H1 (cell line): Measurements from ENCODE around the gene PPFIBP2. TPM values are rescaled to one million over a fixed set of nuclear protein-coding genes. Genes with fewer than 3 reads are reported as not detected.

Experiments
- CTCF ChIA-PET: fragments of 300-600 bp; sonication (Branson Sonifier 250); formaldehyde crosslinking; loops from one replicate; lab custom pipeline; 2021; ENCODE audit not compliant: partially characterized antibody; lab: Charles Lee
- POLR2A ChIA-PET: fragments of 300-600 bp; sonication (Branson Sonifier 250); formaldehyde crosslinking; loops from one replicate; lab custom pipeline; 2021; ENCODE audit warnings: inconsistent platforms; ENCODE audit not compliant: partially characterized antibody; lab: Charles Lee
- DNase-seq, 2 experiments: peaks; one replicate each; pipeline versions ENCODE4 v3.0.0 to v3.0.0-alpha.2; 2010 to 2022; ENCODE audit warnings: low spot score in 2 of 2, low read depth in 1 of 2, mixed read lengths in 1 of 2
- FAIRE-seq: peaks from 2 replicates; lab custom pipeline; 2011; peaks lifted over from hg19 to GRCh38; lab: Jason Lieb, UNC
- H2AFZ ChIP-seq: 2 replicates; pipeline ENCODE4 v1.8.1; 2012; ENCODE audit warnings: low read length, inconsistent platforms
- H2AK5ac ChIP-seq: 2 replicates; pipeline ENCODE4 v1.6.1; 2013; ENCODE audit warnings: low read depth, low read length
- H2BK120ac ChIP-seq: replicated peaks from 2 replicates; pipeline ENCODE3; 2013; ENCODE audit warnings: low read depth, low read length, inconsistent platforms
- H2BK12ac ChIP-seq: 2 replicates; pipeline ENCODE4 v1.6.1; 2013; ENCODE audit warnings: low read depth, low read length
- H2BK15ac ChIP-seq: 2 replicates; pipeline ENCODE4 v1.6.1; 2013; ENCODE audit warnings: low read length
- H2BK20ac ChIP-seq: 2 replicates; pipeline ENCODE4 v1.6.1; 2013; ENCODE audit warnings: low read length
- H2BK5ac ChIP-seq: 2 replicates; pipeline ENCODE4 v1.6.1; 2013; ENCODE audit warnings: low read depth, low read length
- H3K14ac ChIP-seq: 2 replicates; pipeline ENCODE4 v1.6.1; 2013; ENCODE audit warnings: inconsistent platforms; ENCODE audit not compliant: insufficient read length
- H3K18ac ChIP-seq: 2 replicates; pipeline ENCODE4 v1.6.1; 2013; ENCODE audit warnings: low read length; ENCODE audit errors: extremely low read depth
- H3K23ac ChIP-seq: 2 replicates; pipeline ENCODE4 v1.6.1; 2013; ENCODE audit warnings: inconsistent platforms; ENCODE audit not compliant: insufficient read length
- H3K23me2 ChIP-seq: 2 replicates; pipeline ENCODE4 v1.6.1; 2013; ENCODE audit warnings: low read depth, low read length
- H3K27ac ChIP-seq: 2 replicates; pipeline ENCODE4 v1.6.1; 2011; ENCODE audit warnings: low read depth, low read length, inconsistent platforms
- H3K27me3 ChIP-seq, 4 experiments: replicated peaks in 1 of 4; 1 replicate in 1 of 4; 2 replicates in 3 of 4; pipeline versions ENCODE4 v1.6.1 to v1.8.1; 2011 to 2013; ENCODE audit warnings: low read length in 3 of 4, mild to moderate bottlenecking in 3 of 4, inconsistent platforms in 2 of 4, mixed read lengths in 2 of 4, moderate library complexity in 1 of 4; ENCODE audit not compliant: control insufficient read depth in 3 of 4, insufficient read depth in 3 of 4; ENCODE audit errors: extremely low read depth in 1 of 4
- H3K36me3 ChIP-seq, 4 experiments: 2 replicates each; pipeline versions ENCODE4 v1.6.1 to v1.8.1; 2011 to 2013; ENCODE audit warnings: mild to moderate bottlenecking in 4 of 4, low read length in 3 of 4, moderate library complexity in 2 of 4, control low read depth in 1 of 4, inconsistent platforms in 1 of 4; ENCODE audit not compliant: insufficient read depth in 4 of 4, control insufficient read depth in 2 of 4
- H3K4ac ChIP-seq: replicated peaks from 2 replicates; pipeline ENCODE3; 2013; ENCODE audit warnings: low read length, low read depth, mixed read lengths, inconsistent platforms; ENCODE audit not compliant: insufficient read length
- H3K4me1 ChIP-seq, 4 experiments: replicated peaks in 1 of 4; 1 replicate in 1 of 4; 2 replicates in 3 of 4; pipeline versions ENCODE4 v1.6.1 to v1.8.1; 2011 to 2013; ENCODE audit warnings: low read length in 3 of 4, inconsistent platforms in 2 of 4, mixed read lengths in 1 of 4; ENCODE audit not compliant: insufficient read depth in 4 of 4, control insufficient read depth in 3 of 4
- H3K4me2 ChIP-seq, 2 experiments: 2 replicates each; pipeline versions ENCODE4 v1.6.1 to v1.8.1; 2011 to 2013; ENCODE audit warnings: low read depth in 2 of 2, low read length in 2 of 2, control low read depth in 1 of 2, inconsistent platforms in 1 of 2, mild to moderate bottlenecking in 1 of 2; ENCODE audit not compliant: insufficient read depth in 1 of 2
- H3K4me3 ChIP-seq, 4 experiments: fragments of 200-600, 300-600 bp in 1 of 4; sonication (generic), shearing (Covaris generic), sonication (Bioruptor Twin) in 1 of 4; 2 replicates each; pipeline versions ENCODE4 v1.5.1 to v1.8.1; 2011 to 2016; ENCODE audit warnings: low read length in 4 of 4, low read depth in 3 of 4, control low read depth in 2 of 4, inconsistent platforms in 2 of 4, mild to moderate bottlenecking in 2 of 4, mixed read lengths in 1 of 4, moderate library complexity in 1 of 4; ENCODE audit not compliant: insufficient read depth in 2 of 4; ENCODE audit errors: extremely low read depth in 1 of 4
- H3K56ac ChIP-seq: replicated peaks from 2 replicates; pipeline ENCODE3; 2013; ENCODE audit warnings: low read depth, mild to moderate bottlenecking, mixed read lengths, low read length, inconsistent platforms; ENCODE audit not compliant: insufficient read length
- H3K79me1 ChIP-seq: 2 replicates; pipeline ENCODE4 v1.6.1; 2013; ENCODE audit warnings: low read depth, low read length, control low read depth
- H3K79me2 ChIP-seq, 2 experiments: 2 replicates each; pipeline versions ENCODE4 v1.6.1 to v1.8.1; 2012 to 2013; ENCODE audit warnings: low read length in 2 of 2, mild to moderate bottlenecking in 2 of 2, inconsistent platforms in 1 of 2; ENCODE audit not compliant: insufficient read depth in 2 of 2, control insufficient read depth in 1 of 2
- H3K9ac ChIP-seq, 4 experiments: replicated peaks in 1 of 4; 1 replicate in 1 of 4; 2 replicates in 3 of 4; pipeline versions ENCODE4 v1.6.1 to v1.8.1; 2011 to 2013; ENCODE audit warnings: low read depth in 3 of 4, low read length in 3 of 4, control low read depth in 2 of 4, mild to moderate bottlenecking in 2 of 4, moderate library complexity in 2 of 4, inconsistent platforms in 1 of 4; ENCODE audit errors: extremely low read depth in 1 of 4
- H3K9me3 ChIP-seq, 2 experiments: 2 replicates each; pipeline versions ENCODE4 v1.6.1 to v1.8.1; 2012 to 2013; ENCODE audit warnings: mild to moderate bottlenecking in 2 of 2, moderate library complexity in 2 of 2, control low read depth in 1 of 2, inconsistent platforms in 1 of 2, low read depth in 1 of 2, low read length in 1 of 2, mixed read lengths in 1 of 2; ENCODE audit not compliant: insufficient read depth in 2 of 2
- H4K20me1 ChIP-seq, 2 experiments: replicated peaks in 1 of 2; 2 replicates each; pipeline versions ENCODE3 to v1.8.1; 2011 to 2013; ENCODE audit warnings: inconsistent platforms in 2 of 2, low read length in 2 of 2, mild to moderate bottlenecking in 1 of 2; ENCODE audit not compliant: insufficient read depth in 2 of 2, control insufficient read depth in 1 of 2
- H4K5ac ChIP-seq: 2 replicates; pipeline ENCODE4 v1.6.1; 2013; ENCODE audit warnings: low read length, low read depth, mixed read lengths, inconsistent platforms; ENCODE audit not compliant: insufficient read length
- H4K8ac ChIP-seq: 2 replicates; pipeline ENCODE4 v1.8.0; 2013; ENCODE audit warnings: mild to moderate bottlenecking, moderate library complexity, low read length, inconsistent platforms; ENCODE audit not compliant: insufficient read depth; ENCODE audit errors: extremely low read depth
- H4K91ac ChIP-seq: replicated peaks from 2 replicates; pipeline ENCODE3; 2013; ENCODE audit warnings: low read length, mixed read lengths, inconsistent platforms; ENCODE audit not compliant: insufficient read length
- CHD1 ChIP-seq: IDR thresholded peaks from 2 replicates; pipeline ENCODE4 v1.6.1; 2012; ENCODE audit warnings: low read depth, low read length, improper control_type of control experiment
- NANOG ChIP-seq: IDR thresholded peaks from 2 replicates; pipeline ENCODE4 v1.6.1; 2011; ENCODE audit warnings: low read length, low read depth, mild to moderate bottlenecking, inconsistent platforms; ENCODE audit not compliant: insufficient read depth, poor library complexity, severe bottlenecking
- NRF1 ChIP-seq: IDR thresholded peaks from 2 replicates; pipeline ENCODE4 v1.6.1; 2011; ENCODE audit warnings: mild to moderate bottlenecking, low read depth, low read length, improper control_type of control experiment
- RNF2 ChIP-seq: fragments of 200-900, 300-1000 bp; sonication (generic); IDR thresholded peaks from 2 replicates; pipeline ENCODE4 v1.7.1; 2016; ENCODE audit warnings: borderline replicate concordance, low read depth, mild to moderate bottlenecking, antibody characterized with exemption, low read length; ENCODE audit not compliant: poor library complexity, severe bottlenecking; ENCODE audit errors: missing control alignments
- ZNF274 ChIP-seq: IDR thresholded peaks from 2 replicates; pipeline ENCODE4 v1.7.0; 2012; ENCODE audit warnings: low read length, borderline replicate concordance; ENCODE audit errors: extremely low read depth
- WGBS, 2 experiments: shearing (Covaris generic) in 1 of 2; methylation state at CpG; one replicate each; pipeline versions ENCODE4 v1.1.6 to v1.1.7; 2013 to 2015; ENCODE audit warnings: low lambda C conversion rate in 2 of 2, mixed read lengths in 2 of 2, inconsistent platforms in 1 of 2, low coverage in 1 of 2, missing lambda C conversion rate in 1 of 2; ENCODE audit not compliant: insufficient replicate concordance in 2 of 2, insufficient coverage in 1 of 2, insufficient read length in 1 of 2; ENCODE audit errors: extremely low coverage in 1 of 2, missing lambda C conversion rate in 1 of 2; 5-methylcytosine and 5-hydroxymethylcytosine counted together
- polyA plus RNA-seq, 7 experiments: library from polyadenylated mRNA; depleted of rRNA in 3 of 7; stranded (reverse) in 5 of 7; unstranded in 2 of 7; fragments of >200 nt in 5 of 7; fragments of 200-250 nt in 2 of 7; gene quantifications; 1 replicate in 5 of 7; 2 replicates in 1 of 7; 4 replicates in 1 of 7; pipeline versions ENCODE4 v1.2.1 to v1.2.3, GENCODE V29; 2011 to 2013; ENCODE audit warnings: missing spikeins in 2 of 7, mixed read lengths in 2 of 7
- total RNA-seq: library from RNA; stranded (reverse); fragmentation: NEBNext Ultra II Directional; extraction: Animal tissue kit (Norgen Biotek cat#: 25700); gene quantifications from 2 replicates; pipeline ENCODE4 v1.2.1, GENCODE V29; 2021

The PPFIBP2 gene
- total and polyA plus RNA-seq, 2 of the 8 experiments (the other 6 are each of a cell fraction or from before 2014, with no cell fraction given): 5.5 to 9.8 TPM

GRCh38 chr11:7604331-7604955 lies 90.6 kb downstream of the PPFIBP2 start:
- WGBS, 2 experiments: 77% methylated on average over 3 of the region's 3 CpGs; no CpG with 5 or more reads in 1 of the 2 experiments
- Histone ChIP-seq H3K23me2 (peaks cover 3% of the 10 kb centered on the region; the same call in 1 of the 2 replicates), H3K56ac (no peak overlapping the region), H2BK12ac (no peak overlapping the region), H3K23ac (no peak overlapping the region), H3K27me3 (no peaks in the 10 kb centered on the region), H3K4me1 (no peaks in the 10 kb centered on the region), H3K79me2 (no peaks in the 10 kb centered on the region), H4K20me1 (no peaks in the 10 kb centered on the region), H3K9me3 (no peaks in the 10 kb centered on the region), H2BK5ac (no peak overlapping the region), H4K91ac (no peak overlapping the region), H3K4ac (no peak overlapping the region), H3K79me1 (no peaks in the 10 kb centered on the region), H2AK5ac (no peak overlapping the region; the same call in 1 of the 2 replicates), H4K5ac (no peak overlapping the region), H3K18ac (no peak overlapping the region), H4K8ac (no peak overlapping the region), H3K14ac (no peak overlapping the region), H2BK120ac (no peak overlapping the region), H2AFZ (no peak overlapping the region), H3K27ac (no peak overlapping the region), H3K36me3 (no peaks in the 10 kb centered on the region), H2BK15ac (no peak overlapping the region), H3K4me2 (no peak overlapping the region), H3K4me3 (no peak overlapping the region), H2BK20ac (no peak overlapping the region), H3K9ac (no peak overlapping the region)
- CTCF ChIA-PET: interaction anchor here (1.0 to 1.3 kb wide), 2 partner anchors 11 to 33 kb away, joined by 3 to 4 read pairs; no protein-coding TSS in a partner anchor
- POLR2A ChIA-PET: no interaction called here
- no peak for DNase-seq
- TF ChIP-seq NANOG (no peak), CHD1 (no peak), NRF1 (no peak), RNF2 (no peak), ZNF274 (no peak)
- FAIRE-seq: no peak
